SK-N-SH (cell line): ENCODE data around the gene POU6F2. TPM values are rescaled to one million over a fixed set of nuclear protein-coding genes. Genes with fewer than 3 reads are reported as not detected.

Experiments
- CTCF ChIA-PET: fragments of 300-600, 350-600 bp; formaldehyde crosslinking; extraction: SDS; loops from one replicate; lab custom pipeline; 2021; lab: Yijun Ruan, JAX
- POLR2A ChIA-PET: fragments of 350-600 bp; sonication (Branson Sonifier 250); formaldehyde crosslinking; extraction: SDS; loops from one replicate; lab custom pipeline; 2020; ENCODE audit warnings: antibody characterized with exemption, inconsistent platforms; lab: Yijun Ruan, JAX
- DNase-seq: peaks from one replicate; pipeline ENCODE4 v3.0.0; 2012
- H2AFZ ChIP-seq: fragments of 200-600 bp; sonication (generic); 2 replicates; pipeline ENCODE4 v1.8.1; 2016; ENCODE audit warnings: antibody characterized with exemption, mild to moderate bottlenecking, low read depth
- H3F3A ChIP-seq: fragments of 200-600 bp; sonication (generic); replicated peaks from 2 replicates; pipeline ENCODE3; 2016; ENCODE audit warnings: antibody characterized with exemption, mild to moderate bottlenecking; ENCODE audit not compliant: insufficient read depth
- H3K27ac ChIP-seq, 2 experiments: fragments of 200-500 bp in 1 of 2; fragments of 200-600 bp in 1 of 2; sonication (Bioruptor generic) in 1 of 2; sonication (generic), shearing (Covaris generic) in 1 of 2; 2 replicates each; pipeline versions ENCODE4 v1.5.1 to v1.6.1; 2014 to 2016; ENCODE audit warnings: low read depth in 2 of 2, inconsistent platforms in 1 of 2, low read length in 1 of 2, mild to moderate bottlenecking in 1 of 2, mixed read lengths in 1 of 2
- H3K27me3 ChIP-seq: fragments of 200-600 bp; sonication (generic), shearing (Covaris generic); 2 replicates; pipeline ENCODE4 v1.6.1; 2016; ENCODE audit warnings: mixed run types; ENCODE audit not compliant: insufficient read depth
- H3K36me3 ChIP-seq, 2 experiments: fragments of 200-500 bp in 1 of 2; fragments of 200-600 bp in 1 of 2; sonication (Bioruptor generic) in 1 of 2; sonication (generic) in 1 of 2; replicated peaks in 1 of 2; 2 replicates each; pipeline versions ENCODE3 to v1.5.1; 2014 to 2016; ENCODE audit warnings: low read length in 1 of 2, mild to moderate bottlenecking in 1 of 2; ENCODE audit not compliant: insufficient read depth in 2 of 2, control insufficient read depth in 1 of 2
- H3K4me1 ChIP-seq, 2 experiments: fragments of 200-500 bp in 1 of 2; fragments of 200-600 bp in 1 of 2; sonication (Bioruptor generic) in 1 of 2; sonication (generic), shearing (Covaris generic) in 1 of 2; 2 replicates each; pipeline versions ENCODE4 v1.5.1 to v1.6.1; 2014 to 2016; ENCODE audit warnings: low read depth in 1 of 2, low read length in 1 of 2, mixed run types in 1 of 2; ENCODE audit not compliant: insufficient read depth in 2 of 2, control insufficient read depth in 1 of 2
- H3K4me2 ChIP-seq: fragments of 200-600 bp; sonication (generic), shearing (Covaris generic); 2 replicates; pipeline ENCODE4 v1.6.1; 2017; ENCODE audit warnings: mixed run types
- H3K4me3 ChIP-seq, 2 experiments: fragments of 200-500 bp in 1 of 2; fragments of 200-600 bp in 1 of 2; sonication (Bioruptor generic) in 1 of 2; sonication (generic), shearing (Covaris generic) in 1 of 2; 2 replicates each; pipeline versions ENCODE4 v1.5.1 to v1.8.1; 2014 to 2016; ENCODE audit warnings: low read depth in 2 of 2, inconsistent platforms in 1 of 2, low read length in 1 of 2, mild to moderate bottlenecking in 1 of 2, mixed read lengths in 1 of 2, moderate library complexity in 1 of 2
- H3K79me2 ChIP-seq: fragments of 200-600 bp; sonication (generic); 2 replicates; pipeline ENCODE4 v1.8.1; 2017; ENCODE audit warnings: mild to moderate bottlenecking; ENCODE audit not compliant: insufficient read depth
- H3K9ac ChIP-seq: fragments of 200-600 bp; sonication (generic); 2 replicates; pipeline ENCODE4 v1.6.1; 2017; ENCODE audit warnings: mixed run types
- H3K9me2 ChIP-seq: fragments of 200-600 bp; sonication (generic); 2 replicates; pipeline ENCODE4 v1.6.1; 2017; ENCODE audit warnings: mixed run types
- H3K9me3 ChIP-seq: fragments of 200-600 bp; sonication (generic); 2 replicates; pipeline ENCODE4 v1.6.1; 2017; ENCODE audit warnings: mixed run types, mild to moderate bottlenecking, moderate library complexity
- H4K20me1 ChIP-seq: fragments of 200-600 bp; sonication (generic); 2 replicates; pipeline ENCODE4 v1.6.1; 2017; ENCODE audit warnings: mild to moderate bottlenecking, mixed run types; ENCODE audit not compliant: insufficient read depth
- CHD2 ChIP-seq: fragments of 150-350 bp; IDR thresholded peaks from 2 replicates; pipeline ENCODE4 v1.6.1; 2018; ENCODE audit warnings: low read length; ENCODE audit not compliant: partially characterized antibody
- ELF1 ChIP-seq: IDR thresholded peaks from 2 replicates; pipeline ENCODE4 v1.4.0; 2012
- FOSL2 ChIP-seq: IDR thresholded peaks from 2 replicates; pipeline ENCODE4 v1.4.0; 2012; ENCODE audit warnings: low read depth, mild to moderate bottlenecking, moderate library complexity, borderline replicate concordance
- FOXJ3 ChIP-seq: sonication (generic); formaldehyde crosslinking; IDR thresholded peaks from 2 replicates; pipeline ENCODE4 v1.5.1; 2020; ENCODE audit warnings: mild to moderate bottlenecking, missing genetic modification reagents
- GATA2 ChIP-seq: sonication (generic); formaldehyde crosslinking; IDR thresholded peaks from 2 replicates; pipeline ENCODE4 v1.5.0; 2020; ENCODE audit warnings: mild to moderate bottlenecking, missing genetic modification reagents
- IRF3 ChIP-seq: fragments of 150-350 bp; IDR thresholded peaks from 2 replicates; pipeline ENCODE4 v1.6.1; 2016; ENCODE audit warnings: mild to moderate bottlenecking, low read depth, low read length
- MAX ChIP-seq: IDR thresholded peaks from 2 replicates; pipeline ENCODE4 v1.4.0; 2012; ENCODE audit warnings: low read depth
- MXI1 ChIP-seq: IDR thresholded peaks from 2 replicates; pipeline ENCODE4 v1.6.1; 2012; ENCODE audit warnings: mild to moderate bottlenecking, low read depth, low read length, improper control_type of control experiment
- NFIC ChIP-seq: IDR thresholded peaks from 2 replicates; pipeline ENCODE4 v1.4.0; 2012; ENCODE audit warnings: borderline replicate concordance
- PBX3 ChIP-seq: IDR thresholded peaks from 2 replicates; pipeline ENCODE4; 2012
- POLR2AphosphoS5 ChIP-seq: IDR thresholded peaks from 2 replicates; pipeline ENCODE4 v1.6.1; 2012; ENCODE audit warnings: low read depth, low read length
- RAD21 ChIP-seq: IDR thresholded peaks from 2 replicates; pipeline ENCODE4 v1.6.1; 2012; ENCODE audit warnings: mild to moderate bottlenecking, low read length
- RXRA ChIP-seq: IDR thresholded peaks from 2 replicates; pipeline ENCODE4 v1.4.0; 2012; ENCODE audit warnings: low read depth, mild to moderate bottlenecking, borderline replicate concordance
- SIN3A ChIP-seq: IDR thresholded peaks from 2 replicates; pipeline ENCODE4 v1.6.1; 2012; ENCODE audit warnings: low read depth, mild to moderate bottlenecking, low read length, moderate library complexity, borderline replicate concordance
- TAF1 ChIP-seq: IDR thresholded peaks from 2 replicates; pipeline ENCODE4 v1.6.1; 2012; ENCODE audit warnings: low read depth, mild to moderate bottlenecking, low read length, moderate library complexity, borderline replicate concordance
- TCF12 ChIP-seq: IDR thresholded peaks from 2 replicates; pipeline ENCODE4 v1.4.0; 2012
- USF1 ChIP-seq: IDR thresholded peaks from 2 replicates; pipeline ENCODE4 v1.4.0; 2012; ENCODE audit warnings: low read depth, borderline replicate concordance
- USF2 ChIP-seq: fragments of 150-350 bp; IDR thresholded peaks from 2 replicates; pipeline ENCODE4 v1.6.1; 2017; ENCODE audit warnings: antibody characterized with exemption, low read length, low read depth, borderline replicate concordance
- YY1 ChIP-seq: IDR thresholded peaks from 2 replicates; pipeline ENCODE4 v1.4.0; 2012; ENCODE audit warnings: low read depth, mild to moderate bottlenecking
- ZBTB33 ChIP-seq: IDR thresholded peaks from 2 replicates; pipeline ENCODE4 v1.4.0; 2012; ENCODE audit warnings: low read depth, borderline replicate concordance
- WGBS: methylation state at CpG from one replicate; pipeline ENCODE4 v1.1.6; 2017; ENCODE audit warnings: low lambda C conversion rate; 5-methylcytosine and 5-hydroxymethylcytosine counted together
- polyA plus RNA-seq, 3 experiments: library from polyadenylated mRNA; depleted of rRNA; stranded (reverse); fragments of >200 nt; gene quantifications; 2 replicates each; pipeline ENCODE4 v1.2.3, GENCODE V29; 2012

POU6F2 gene
- polyA plus RNA-seq, 1 of the 3 experiments (the other 2 are of a cell fraction), result under 0.01 TPM

- POLR2A ChIA-PET, result no interaction called here
- Histone ChIP-seq H3F3A (no peaks in the 10 kb centered on the region), H3K36me3 (no peaks in the 10 kb centered on the region)
Measured at GRCh38 chr7:39168403-39169098, 190.8 kb downstream of the POU6F2 start.

GRCh38 chr7:39172137-39172536 is 194.4 kb downstream of the POU6F2 start:
- Histone ChIP-seq H4K20me1 (no peaks in the 10 kb centered on the region), H3K9me2 (no peaks in the 10 kb centered on the region), H3K4me1 (no peaks in the 10 kb centered on the region), H3F3A (no peaks in the 10 kb centered on the region), H3K27ac (no peak overlapping the region), H3K79me2 (no peaks in the 10 kb centered on the region), H3K9ac (no peak overlapping the region), H3K4me3 (no peak overlapping the region), H3K36me3 (no peaks in the 10 kb centered on the region), H3K9me3 (no peaks in the 10 kb centered on the region), H3K4me2 (no peak overlapping the region), H2AFZ (no peak overlapping the region), H3K27me3 (0 out of 2 replicates have a peak, but pooled peaks cover 7% of the 10 kb centered on the region)
- 0% methylated on average over 1 of the region's 1 CpG for WGBS
- CTCF ChIA-PET, result no interaction called here
- POLR2A ChIA-PET, result no interaction called here
- DNase-seq, result no peak
- TF ChIP-seq POLR2AphosphoS5, result no peak
- no peak for TF ChIP-seq USF1
- TF ChIP-seq YY1, result no peak
- no peak for TF ChIP-seq ZBTB33
- no peak for TF ChIP-seq RXRA
- TF ChIP-seq FOXJ3 (CRISPR knock-in tag), result no peak
- no peak for TF ChIP-seq NFIC
- no peak for TF ChIP-seq CHD2
- TF ChIP-seq TCF12, result no peak
- no peak for TF ChIP-seq RAD21
- no peak for TF ChIP-seq PBX3
- TF ChIP-seq IRF3, result no peak
- TF ChIP-seq TAF1, result no peak
- no peak for TF ChIP-seq MXI1
- no peak for TF ChIP-seq FOSL2

More at GRCh38 chr7:39168403-39169098, 190.8 kb downstream of the POU6F2 start:
- Histone ChIP-seq H4K20me1 (no peaks in the 10 kb centered on the region), H3K27me3 (0 out of 2 replicates have a peak, but pooled peaks cover 7% of the 10 kb centered on the region), H3K9me2 (no peaks in the 10 kb centered on the region), H2AFZ (no peak overlapping the region), H3K9me3 (no peaks in the 10 kb centered on the region), H3K27ac (no peak overlapping the region), H3K79me2 (no peaks in the 10 kb centered on the region), H3K4me1 (no peaks in the 10 kb centered on the region), H3K9ac (no peak overlapping the region), H3K4me3 (no peak overlapping the region), H3K4me2 (no peak overlapping the region)
- TF ChIP-seq RAD21 (no peak), ELF1 (no peak), FOSL2 (no peak), SIN3A (no peak), MAX (no peak), CHD2 (no peak), USF2 (no peak), POLR2AphosphoS5 (no peak), GATA2 (no peak)
- CTCF ChIA-PET, result interaction anchor here (0.7 kb wide), 1 partner anchor 378 kb away, joined by 3 read pairs; no protein-coding TSS in a partner anchor
- WGBS, result 15% methylated on average over 8 of the region's 8 CpGs
- DNase-seq, result no peak
